ENCODE measurements around the gene KCNAB1. TPM values are rescaled to one million over a fixed set of nuclear protein-coding genes. Genes with fewer than 3 reads are reported as not detected.

The KCNAB1 gene
- total RNA-seq, 1 donor from 2014 or later: 16.5 TPM

- Mint-ChIP-seq H3K36me3 (ENCODE audit: unreplicated experiment) (no peaks in the 10 kb centered on the region), H3K4me1 (ENCODE audit: low read depth, unreplicated experiment) (peaks cover 36% of the 10 kb centered on the region), H3K27me3 (ENCODE audit: unreplicated experiment) (peaks cover 2% of the 10 kb centered on the region), H3K4me3 (ENCODE audit: unreplicated experiment) (no peak overlapping the region), H3K9me3 (ENCODE audit: unreplicated experiment) (no peaks in the 10 kb centered on the region), H3K27ac (ENCODE audit: unreplicated experiment) (no peak overlapping the region)
- TF ChIP-seq CTCF (IDR thresholded peaks at IDR 0.05; ENCODE audit: partially characterized antibody, unreplicated experiment): no peak
- no peak for DNase-seq
These were observed 177.6 kb downstream of the KCNAB1 start for GRCh38 chr3:156298014-156298413.

- Mint-ChIP-seq H3K27ac (ENCODE audit: unreplicated experiment) (peak overlapping the region; percentile 60), H3K9me3 (ENCODE audit: unreplicated experiment) (no peaks in the 10 kb centered on the region), H3K36me3 (ENCODE audit: unreplicated experiment) (no peaks in the 10 kb centered on the region), H3K27me3 (ENCODE audit: unreplicated experiment) (peaks cover 2% of the 10 kb centered on the region), H3K4me1 (ENCODE audit: low read depth, unreplicated experiment) (peaks cover 42% of the 10 kb centered on the region), H3K4me3 (ENCODE audit: unreplicated experiment) (no peak overlapping the region)
- no peak for DNase-seq
- no peak for TF ChIP-seq CTCF (IDR thresholded peaks at IDR 0.05; ENCODE audit: partially characterized antibody, unreplicated experiment)
These were observed 178.6 kb downstream of the KCNAB1 start for GRCh38 chr3:156298938-156299337.

- TF ChIP-seq CTCF (IDR thresholded peaks at IDR 0.05; ENCODE audit: partially characterized antibody, unreplicated experiment): no peak
- Mint-ChIP-seq H3K27ac (ENCODE audit: unreplicated experiment) (peak overlapping the region; percentile 60), H3K4me3 (ENCODE audit: unreplicated experiment) (peak overlapping the region; percentile 7), H3K9me3 (ENCODE audit: unreplicated experiment) (no peaks in the 10 kb centered on the region), H3K36me3 (ENCODE audit: unreplicated experiment) (no peaks in the 10 kb centered on the region), H3K27me3 (ENCODE audit: unreplicated experiment) (peaks cover 2% of the 10 kb centered on the region), H3K4me1 (ENCODE audit: low read depth, unreplicated experiment) (peaks cover 42% of the 10 kb centered on the region)
- no peak for DNase-seq
These were observed 179.2 kb downstream of the KCNAB1 start for GRCh38 chr3:156299569-156299968.

GRCh38 chr3:156300371-156300770 lies 180.0 kb downstream of the KCNAB1 start:
- no peak overlapping the region for H3K4me3 Mint-ChIP-seq (ENCODE audit: unreplicated experiment)
- no peak for TF ChIP-seq CTCF (IDR thresholded peaks at IDR 0.05; ENCODE audit: partially characterized antibody, unreplicated experiment)
- peaks cover 42% of the 10 kb centered on the region for H3K4me1 Mint-ChIP-seq (ENCODE audit: low read depth, unreplicated experiment)
- no peak overlapping the region for H3K27ac Mint-ChIP-seq (ENCODE audit: unreplicated experiment)
- peaks cover 2% of the 10 kb centered on the region for H3K27me3 Mint-ChIP-seq (ENCODE audit: unreplicated experiment)
- no peak for DNase-seq
- H3K36me3 Mint-ChIP-seq (ENCODE audit: unreplicated experiment): no peaks in the 10 kb centered on the region
- no peaks in the 10 kb centered on the region for H3K9me3 Mint-ChIP-seq (ENCODE audit: unreplicated experiment)

- H3K36me3 Mint-ChIP-seq (ENCODE audit: unreplicated experiment): no peaks in the 10 kb centered on the region
- no peak for TF ChIP-seq CTCF (IDR thresholded peaks at IDR 0.05; ENCODE audit: partially characterized antibody, unreplicated experiment)
- H3K9me3 Mint-ChIP-seq (ENCODE audit: unreplicated experiment): no peaks in the 10 kb centered on the region
- peaks cover 42% of the 10 kb centered on the region for H3K4me1 Mint-ChIP-seq (ENCODE audit: low read depth, unreplicated experiment)
- H3K27ac Mint-ChIP-seq (ENCODE audit: unreplicated experiment): no peak overlapping the region
- H3K4me3 Mint-ChIP-seq (ENCODE audit: unreplicated experiment): no peak overlapping the region
- H3K27me3 Mint-ChIP-seq (ENCODE audit: unreplicated experiment): peaks cover 2% of the 10 kb centered on the region
- no peak for DNase-seq
These were observed 180.8 kb downstream of the KCNAB1 start for GRCh38 chr3:156300929-156301840.
